ENCODE results near the gene E4F1.
"Not testable (repeated sequence)": the region's sequence is repeated elsewhere in the genome, so short reads cannot be mapped to it uniquely, and the experiment has no call there.

The E4F1 gene

DNA sequence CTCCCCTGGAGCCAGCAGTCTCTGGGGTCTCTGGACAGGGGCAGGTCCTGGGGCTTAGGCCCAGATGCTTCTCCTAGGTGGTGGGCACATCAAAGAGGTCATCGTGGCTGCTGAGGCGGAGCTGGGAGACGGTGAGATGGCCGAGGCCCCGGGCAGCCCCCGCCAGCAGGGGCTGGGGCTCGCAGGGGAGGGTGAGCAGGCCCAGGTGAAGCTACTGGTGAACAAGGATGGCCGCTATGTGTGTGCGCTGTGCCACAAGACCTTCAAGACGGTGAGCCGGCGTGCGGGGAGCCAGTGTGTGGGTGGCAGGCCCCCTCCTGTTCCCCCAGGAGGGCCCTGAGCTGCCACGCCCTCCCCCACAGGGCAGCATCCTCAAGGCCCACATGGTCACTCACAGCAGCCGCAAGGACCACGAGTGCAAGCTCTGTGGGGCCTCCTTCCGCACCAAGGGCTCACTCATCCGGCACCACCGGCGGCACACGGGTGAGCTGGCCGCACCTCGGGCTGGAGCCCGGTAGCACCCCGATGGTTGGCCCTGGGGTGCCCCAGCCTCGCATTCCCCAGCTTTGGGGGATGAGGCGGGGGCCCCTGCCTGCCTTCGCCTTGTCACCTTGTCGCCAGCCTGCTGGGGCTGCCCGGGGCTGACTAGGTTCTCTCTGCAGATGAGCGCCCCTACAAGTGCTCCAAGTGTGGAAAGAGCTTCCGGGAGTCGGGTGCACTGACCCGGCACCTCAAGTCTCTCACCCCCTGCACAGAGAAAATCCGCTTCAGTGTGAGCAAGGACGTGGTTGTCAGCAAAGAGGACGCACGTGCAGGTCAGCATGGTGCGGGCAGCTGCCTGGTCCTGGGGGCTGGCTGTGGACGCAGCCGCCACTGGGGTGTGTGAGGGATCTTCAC lies 9.0 kb downstream of the E4F1 start:
- DNase-seq = no peak

DNA sequence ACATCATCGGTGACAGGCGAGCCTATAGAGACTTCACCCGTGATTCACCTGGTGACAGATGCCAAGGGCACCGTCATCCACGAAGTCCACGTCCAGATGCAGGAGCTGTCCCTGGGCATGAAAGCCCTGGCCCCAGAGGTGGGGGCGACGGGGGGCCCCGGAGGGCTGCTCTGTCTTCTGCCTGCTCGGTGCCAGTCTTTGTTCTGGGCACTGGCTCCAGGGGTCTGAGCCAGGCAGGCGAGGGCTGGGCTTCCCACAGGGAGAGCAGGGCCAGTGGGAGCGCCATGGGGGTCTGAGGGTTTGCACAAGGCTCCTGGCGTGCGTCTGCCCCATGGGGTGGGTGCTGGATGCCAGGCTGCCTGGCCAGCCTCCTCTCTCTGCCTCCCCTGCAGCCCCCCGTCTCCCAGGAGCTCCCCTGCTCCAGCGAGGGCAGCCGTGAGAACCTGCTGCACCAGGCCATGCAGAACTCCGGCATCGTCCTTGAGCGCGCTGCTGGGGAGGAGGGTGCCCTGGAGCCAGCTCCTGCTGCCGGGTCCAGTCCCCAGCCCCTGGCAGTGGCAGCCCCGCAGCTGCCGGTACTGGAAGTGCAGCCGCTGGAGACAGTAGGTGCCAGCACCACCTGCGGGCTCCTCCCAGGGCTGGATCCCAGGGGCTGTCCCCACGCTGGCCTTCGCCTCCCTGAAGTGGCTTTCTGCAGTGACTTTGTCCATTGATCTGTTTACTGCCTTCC lies 9.8 kb downstream of the E4F1 start:
- no peak for DNase-seq

DNA sequence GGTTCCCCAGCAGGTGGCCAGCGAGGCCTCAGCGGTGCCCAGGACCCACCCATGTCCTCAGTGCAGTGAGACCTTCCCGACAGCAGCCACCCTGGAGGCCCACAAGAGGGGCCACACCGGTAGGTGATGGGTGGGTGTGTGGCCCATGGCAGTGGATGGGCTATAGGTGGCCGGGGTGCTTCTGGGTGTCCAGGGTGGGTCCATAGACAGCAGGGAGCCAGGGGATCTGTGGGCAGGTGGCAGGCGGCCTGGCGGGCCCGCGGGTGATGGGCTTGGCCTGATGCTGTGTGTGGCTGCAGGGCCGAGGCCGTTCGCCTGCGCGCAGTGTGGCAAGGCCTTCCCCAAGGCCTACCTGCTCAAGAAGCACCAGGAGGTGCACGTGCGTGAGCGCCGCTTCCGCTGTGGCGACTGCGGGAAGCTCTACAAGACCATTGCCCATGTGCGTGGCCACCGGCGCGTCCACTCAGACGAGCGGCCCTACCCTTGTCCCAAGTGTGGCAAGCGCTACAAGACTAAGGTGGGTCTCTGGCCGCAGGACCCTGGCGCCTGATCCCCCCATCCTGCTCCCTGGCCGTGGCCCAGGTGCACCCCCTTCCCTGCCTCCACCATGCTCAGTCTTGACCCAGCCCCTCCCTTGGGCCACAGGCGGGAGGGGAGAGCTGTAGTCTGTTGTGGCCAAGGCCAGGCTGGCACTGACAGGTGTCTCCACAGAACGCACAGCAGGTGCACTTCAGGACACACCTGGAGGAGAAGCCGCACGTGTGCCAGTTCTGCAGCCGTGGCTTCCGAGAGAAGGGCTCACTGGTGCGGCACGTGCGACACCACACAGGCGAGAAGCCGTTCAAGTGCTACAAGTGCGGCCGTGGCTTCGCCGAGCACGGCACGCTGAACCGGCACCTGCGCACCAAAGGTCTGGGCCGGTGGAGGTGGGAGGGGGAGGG lies 10.8 kb downstream of the E4F1 start:
- DNase-seq = no peak

DNA sequence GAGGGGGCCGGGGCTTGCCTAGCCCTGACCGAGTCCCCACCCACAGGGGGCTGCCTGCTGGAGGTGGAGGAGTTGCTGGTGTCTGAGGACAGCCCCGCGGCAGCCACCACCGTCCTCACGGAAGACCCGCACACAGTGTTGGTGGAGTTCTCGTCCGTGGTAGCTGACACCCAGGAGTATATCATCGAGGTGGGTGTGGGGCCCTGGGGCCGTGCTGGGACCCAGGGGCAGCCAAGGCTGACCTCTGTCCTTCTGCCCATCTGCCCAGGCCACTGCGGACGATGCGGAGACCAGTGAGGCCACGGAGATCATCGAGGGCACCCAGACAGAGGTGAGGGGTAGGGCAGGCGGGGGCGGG lies 11.4 kb downstream of the E4F1 start:
- no peak for DNase-seq

DNA sequence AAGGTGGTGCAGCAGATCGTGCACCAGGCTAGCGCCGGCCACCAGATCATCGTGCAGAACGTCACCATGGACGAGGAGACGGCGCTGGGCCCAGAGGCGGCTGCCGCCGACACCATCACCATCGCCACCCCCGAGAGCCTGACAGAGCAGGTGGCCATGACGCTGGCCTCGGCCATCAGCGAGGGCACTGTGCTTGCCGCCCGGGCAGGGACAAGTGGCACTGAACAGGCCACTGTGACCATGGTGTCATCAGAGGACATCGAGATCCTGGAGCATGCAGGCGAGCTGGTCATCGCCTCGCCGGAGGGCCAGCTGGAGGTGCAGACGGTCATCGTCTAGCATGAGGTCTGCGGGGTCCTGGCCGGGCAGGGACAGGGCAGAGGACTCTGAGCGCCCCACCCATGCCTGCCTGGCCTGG lies 11.9 kb downstream of the E4F1 start:
- no peak for DNase-seq

DNA sequence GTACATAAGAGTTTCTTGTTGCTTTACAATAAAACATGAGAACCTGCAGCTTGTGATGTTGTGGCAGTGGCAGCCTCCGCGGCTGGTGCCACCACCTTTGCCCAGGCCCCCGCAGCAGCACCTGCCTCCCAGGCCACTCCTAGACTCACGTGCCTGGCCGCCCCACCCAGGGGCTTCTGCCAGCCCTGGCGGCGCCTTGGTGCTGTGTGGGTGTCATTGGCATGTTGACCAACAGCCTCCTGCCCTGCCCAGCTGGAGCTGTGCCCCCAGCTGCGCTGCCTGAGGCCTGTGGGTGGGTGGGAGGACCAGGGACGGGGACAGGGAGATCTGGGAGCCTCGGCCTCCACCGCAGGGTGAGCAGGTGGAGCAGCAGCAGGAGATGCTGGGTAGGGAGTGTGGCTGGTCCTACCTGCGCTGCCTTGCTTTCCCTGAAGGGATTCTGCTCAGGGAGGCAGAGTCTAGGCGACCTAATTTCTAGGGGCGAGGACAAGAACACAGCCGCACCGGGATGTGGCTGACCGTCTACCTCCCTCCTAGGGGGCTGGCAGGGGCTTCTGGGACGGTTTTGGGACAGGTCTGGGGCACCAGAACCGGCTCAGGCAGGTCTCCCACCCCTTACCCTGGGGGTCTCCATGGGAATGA lies 12.4 kb downstream of the E4F1 start:
- DNase-seq = no peak

DNA sequence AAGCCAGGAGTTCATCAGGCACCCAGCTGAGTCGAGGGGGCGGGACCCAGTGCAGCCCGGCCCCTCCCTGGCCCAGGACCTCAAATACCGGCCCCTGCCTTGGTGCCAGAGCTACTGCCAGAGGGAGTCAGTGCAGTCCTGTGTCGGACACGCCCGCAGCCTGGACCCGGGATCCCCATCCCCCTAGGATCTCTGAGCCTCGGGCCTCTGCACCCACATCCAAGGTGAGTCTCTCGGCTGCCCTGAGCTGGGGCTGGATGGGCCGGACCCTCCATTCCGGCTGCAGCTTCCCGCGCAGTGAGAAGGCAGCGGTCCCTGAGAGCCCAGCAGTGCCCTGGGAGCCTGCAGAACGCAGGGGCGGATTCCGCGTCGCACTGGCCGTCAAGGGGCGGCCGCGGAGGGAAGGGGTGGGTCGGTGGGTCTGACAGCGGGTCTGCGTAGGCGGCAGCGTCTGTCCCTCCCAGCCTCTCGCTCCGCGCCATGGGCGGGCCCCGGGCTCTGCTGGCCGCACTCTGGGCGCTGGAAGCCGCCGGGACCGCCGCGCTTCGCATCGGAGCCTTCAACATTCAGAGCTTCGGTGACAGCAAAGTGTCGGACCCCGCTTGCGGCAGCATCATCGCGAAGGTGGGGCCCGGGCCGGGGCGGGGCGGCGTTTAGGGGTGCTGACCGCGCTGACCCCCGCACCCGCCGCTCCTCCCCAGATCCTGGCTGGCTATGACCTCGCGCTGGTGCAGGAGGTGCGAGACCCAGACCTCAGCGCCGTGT lies 13.1 kb downstream of the E4F1 start, which contains the start of gene DNASE1L2:
Gene DNASE1L2, plus strand, starts transcription at position 108 of the 765 bp plus-strand sequence. Its CDS starts 373 bp downstream, at position 481.
- no peak for DNase-seq

DNA sequence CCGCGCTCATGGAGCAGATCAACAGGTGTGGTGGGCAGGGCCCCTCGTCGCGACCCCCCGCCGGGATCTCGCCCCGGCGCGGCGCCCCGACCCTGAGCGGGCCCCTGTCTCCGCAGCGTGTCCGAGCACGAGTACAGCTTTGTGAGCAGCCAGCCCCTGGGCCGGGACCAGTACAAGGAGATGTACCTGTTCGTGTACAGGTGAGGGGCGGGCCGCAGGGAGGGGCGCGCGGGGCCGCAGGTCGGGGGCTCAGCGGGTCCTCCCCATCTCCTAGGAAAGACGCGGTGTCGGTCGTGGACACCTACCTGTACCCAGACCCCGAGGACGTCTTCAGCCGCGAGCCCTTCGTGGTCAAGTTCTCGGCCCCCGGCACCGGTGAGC lies 13.7 kb downstream of the E4F1 start:
- no peak for DNase-seq

DNA sequence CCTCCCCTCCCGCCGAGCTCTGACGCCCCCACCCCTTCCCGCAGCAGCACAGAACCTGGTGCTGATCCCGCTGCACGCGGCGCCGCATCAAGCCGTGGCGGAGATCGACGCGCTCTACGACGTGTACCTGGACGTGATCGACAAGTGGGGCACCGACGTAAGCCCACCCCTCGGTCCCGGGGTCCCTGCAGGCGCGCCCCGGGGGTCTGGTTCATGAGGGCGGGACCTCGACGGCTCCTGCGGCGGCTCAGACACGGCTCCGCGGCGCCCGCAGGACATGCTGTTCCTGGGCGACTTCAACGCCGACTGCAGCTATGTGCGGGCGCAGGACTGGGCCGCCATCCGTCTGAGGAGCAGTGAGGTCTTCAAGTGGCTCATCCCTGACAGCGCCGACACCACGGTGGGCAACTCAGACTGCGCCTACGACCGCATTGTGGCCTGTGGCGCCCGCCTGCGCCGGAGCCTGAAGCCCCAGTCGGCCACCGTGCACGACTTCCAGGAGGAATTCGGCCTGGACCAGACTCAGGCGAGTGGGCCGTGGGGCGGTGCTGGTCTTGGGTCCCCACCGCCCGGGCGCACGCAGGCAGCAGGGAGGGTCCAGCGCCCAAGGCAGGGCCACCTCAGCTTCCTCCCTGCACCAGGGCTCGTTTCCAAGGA lies 14.2 kb downstream of the E4F1 start:
- no peak for DNase-seq

DNA sequence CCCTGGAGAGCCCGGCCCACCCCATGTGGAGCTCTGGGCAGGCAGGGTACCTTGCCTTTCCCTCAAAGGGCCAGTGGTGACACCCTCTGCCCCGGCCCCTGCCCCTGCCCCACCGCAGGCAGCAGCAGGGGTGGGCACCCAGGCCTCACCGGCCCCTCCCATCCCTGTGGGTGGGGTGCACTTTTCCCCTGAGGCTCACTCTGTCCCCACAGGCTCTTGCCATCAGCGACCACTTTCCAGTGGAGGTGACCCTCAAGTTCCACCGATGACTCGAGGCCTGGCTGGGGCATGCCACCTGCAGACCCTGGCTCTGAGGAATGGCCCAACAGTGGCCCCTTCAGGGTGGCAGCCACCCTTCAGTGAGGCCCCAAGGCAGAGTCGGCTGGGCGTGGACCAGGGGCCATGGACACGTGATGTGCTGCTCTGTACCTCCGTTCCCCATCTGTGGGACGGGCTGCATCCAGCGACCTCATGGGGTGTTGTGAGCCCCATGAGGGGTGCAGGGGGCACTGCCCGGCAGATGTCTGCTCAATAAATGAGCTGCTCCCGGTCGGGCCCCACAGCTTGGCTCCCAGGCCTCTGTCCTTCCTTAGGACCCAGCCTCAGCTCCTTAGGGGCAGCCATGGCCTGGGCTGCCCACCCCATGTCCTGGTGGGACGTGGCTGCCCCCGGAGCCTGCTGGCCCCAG lies 14.9 kb downstream of the E4F1 start:
- DNase-seq = no peak

DNA sequence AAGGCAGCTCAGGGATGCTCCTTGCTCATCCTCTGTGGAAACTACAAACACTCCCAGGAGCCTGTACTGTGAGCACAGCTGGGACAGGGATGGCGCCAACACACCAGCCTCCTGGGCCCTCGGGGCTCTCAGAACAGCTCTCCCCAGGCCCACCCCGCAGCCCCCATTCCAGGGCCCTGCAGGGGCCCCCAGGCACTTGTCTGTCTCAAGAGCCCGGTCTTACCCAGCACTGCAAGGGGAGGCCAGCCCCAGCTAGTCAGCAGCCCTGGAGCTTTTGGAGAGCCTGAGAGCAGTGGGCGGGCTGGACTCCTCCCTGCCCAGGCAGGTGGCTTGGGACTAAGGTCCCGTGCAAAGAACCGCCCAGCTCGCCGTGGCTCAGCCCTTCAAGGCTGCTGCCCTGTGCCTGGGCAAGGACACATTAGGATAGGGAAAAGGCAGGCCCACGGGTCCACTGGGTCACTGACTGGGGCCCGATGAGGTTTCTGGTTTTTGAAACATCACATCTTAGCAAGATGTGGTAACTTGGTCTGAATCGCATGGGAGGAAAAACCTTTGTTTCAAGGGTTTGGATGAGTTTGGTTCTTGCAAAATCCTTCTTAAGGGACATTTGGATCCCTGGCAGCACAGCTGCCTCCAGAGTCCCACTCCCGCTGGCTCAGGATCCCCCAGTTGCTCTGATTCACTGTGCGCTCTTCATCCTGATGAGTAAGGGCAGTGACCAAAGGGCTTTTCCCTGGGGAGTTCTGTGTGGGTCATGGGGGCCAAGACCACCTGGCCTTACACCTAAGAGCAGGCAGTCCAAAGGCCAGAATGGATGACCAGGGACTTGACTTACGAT lies 15.7 kb downstream of the E4F1 start:
- DNase-seq = no peak

DNA sequence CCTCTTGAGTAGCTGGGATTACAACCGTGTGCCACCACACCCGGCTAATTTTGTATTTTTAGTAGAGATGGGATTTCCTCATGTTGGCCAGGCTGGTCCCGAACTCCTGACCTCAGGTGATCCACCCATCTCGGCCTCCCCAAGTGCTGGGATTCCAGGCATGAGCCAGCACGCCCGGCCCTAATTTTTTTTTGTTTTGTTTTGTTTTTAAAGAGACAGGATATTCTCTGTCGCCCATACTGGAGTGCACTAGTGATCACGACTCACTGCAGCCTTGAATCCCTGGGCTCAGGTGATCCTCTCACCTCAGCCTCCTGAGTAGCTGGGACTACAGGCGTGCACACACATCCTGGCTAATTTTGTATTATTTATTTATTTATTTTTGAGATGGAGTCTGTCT lies 16.9 kb downstream of the E4F1 start:
- DNase-seq = not testable (repeated sequence)

DNA sequence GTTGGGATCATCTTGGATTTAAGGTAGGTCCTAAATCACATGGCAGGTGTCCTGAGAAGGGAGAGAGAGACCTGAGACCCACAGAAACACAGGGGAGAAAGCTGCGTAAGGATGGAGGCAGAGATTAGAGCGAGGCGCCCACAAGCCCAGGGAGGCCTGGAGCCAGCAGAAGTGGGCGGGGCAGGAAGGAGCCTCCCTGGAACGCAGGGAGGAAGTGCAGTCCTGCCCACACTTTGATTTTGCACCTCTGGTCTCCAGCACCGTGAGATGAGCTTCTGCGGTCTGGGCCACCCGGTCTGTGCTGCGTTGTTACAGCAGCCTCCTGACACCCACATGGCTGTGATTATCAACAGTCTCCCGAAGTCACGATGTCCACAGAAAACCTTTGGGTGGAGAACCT lies 19.2 kb downstream of the E4F1 start:
- DNase-seq = no peak

DNA sequence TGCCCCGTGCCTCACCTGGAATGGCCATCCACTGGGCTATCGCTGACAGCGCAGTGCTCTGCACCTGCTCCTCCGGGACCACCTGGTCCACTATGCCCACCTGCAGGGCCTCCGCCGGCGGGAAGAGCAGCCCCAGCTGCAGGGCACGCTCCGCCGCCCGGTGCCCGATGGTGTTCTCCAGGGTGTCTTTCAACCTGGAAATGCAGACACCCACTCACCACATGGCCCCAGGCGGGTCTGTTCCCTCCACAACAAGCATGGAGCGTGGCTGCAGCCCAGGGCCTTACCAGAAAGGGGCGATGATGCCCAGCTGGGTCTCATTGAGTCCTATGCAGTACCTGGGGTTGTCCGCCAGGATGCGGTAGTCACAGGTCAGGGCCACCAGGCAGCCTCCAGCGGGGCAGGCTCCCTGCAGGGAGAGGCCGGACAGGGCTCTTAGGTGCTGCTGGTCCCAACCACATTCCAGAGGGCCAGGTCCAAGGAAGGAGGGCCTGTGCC lies 19.7 kb downstream of the E4F1 start:
- DNase-seq = no peak

DNA sequence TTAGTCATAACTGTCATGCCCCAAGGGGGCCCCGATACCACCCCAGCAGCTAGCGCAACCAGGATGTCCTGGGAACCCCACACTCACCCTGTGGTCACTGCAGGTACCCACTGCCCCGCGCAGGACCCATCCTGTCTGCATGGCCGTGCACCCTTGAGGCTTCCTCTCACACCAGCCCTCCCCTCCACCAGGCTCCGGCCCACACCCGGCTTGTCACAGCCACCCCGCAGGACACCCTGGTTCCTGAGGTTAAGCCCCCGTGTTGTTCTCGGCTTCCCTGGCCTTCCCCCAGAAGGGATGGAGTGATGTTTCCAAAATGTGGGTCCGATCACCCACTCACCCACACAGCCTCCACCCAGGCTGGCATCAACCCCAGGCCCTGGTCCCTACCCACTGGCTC lies 20.4 kb downstream of the E4F1 start:
- no peak for DNase-seq

DNA sequence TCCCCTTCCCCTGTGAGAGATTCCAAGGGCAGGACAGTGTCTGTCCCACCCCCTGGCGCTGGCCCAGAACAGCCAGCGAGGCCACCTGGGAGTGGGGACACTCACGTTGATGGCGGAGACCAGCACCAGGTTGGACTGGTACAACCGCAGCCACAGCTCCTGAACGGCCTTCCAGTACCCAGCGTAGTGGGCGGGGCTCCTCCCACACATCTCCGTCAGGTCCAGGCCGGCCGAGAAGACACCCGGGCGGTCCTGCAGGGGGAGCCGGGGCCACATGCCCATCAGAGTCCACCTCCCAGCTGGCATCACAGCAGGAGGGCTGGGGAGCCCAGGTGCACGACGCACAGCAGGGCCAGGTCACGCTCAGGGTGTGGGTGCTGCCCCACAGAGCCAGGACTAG lies 20.9 kb downstream of the E4F1 start:
- DNase-seq = peak; percentile 7

DNA sequence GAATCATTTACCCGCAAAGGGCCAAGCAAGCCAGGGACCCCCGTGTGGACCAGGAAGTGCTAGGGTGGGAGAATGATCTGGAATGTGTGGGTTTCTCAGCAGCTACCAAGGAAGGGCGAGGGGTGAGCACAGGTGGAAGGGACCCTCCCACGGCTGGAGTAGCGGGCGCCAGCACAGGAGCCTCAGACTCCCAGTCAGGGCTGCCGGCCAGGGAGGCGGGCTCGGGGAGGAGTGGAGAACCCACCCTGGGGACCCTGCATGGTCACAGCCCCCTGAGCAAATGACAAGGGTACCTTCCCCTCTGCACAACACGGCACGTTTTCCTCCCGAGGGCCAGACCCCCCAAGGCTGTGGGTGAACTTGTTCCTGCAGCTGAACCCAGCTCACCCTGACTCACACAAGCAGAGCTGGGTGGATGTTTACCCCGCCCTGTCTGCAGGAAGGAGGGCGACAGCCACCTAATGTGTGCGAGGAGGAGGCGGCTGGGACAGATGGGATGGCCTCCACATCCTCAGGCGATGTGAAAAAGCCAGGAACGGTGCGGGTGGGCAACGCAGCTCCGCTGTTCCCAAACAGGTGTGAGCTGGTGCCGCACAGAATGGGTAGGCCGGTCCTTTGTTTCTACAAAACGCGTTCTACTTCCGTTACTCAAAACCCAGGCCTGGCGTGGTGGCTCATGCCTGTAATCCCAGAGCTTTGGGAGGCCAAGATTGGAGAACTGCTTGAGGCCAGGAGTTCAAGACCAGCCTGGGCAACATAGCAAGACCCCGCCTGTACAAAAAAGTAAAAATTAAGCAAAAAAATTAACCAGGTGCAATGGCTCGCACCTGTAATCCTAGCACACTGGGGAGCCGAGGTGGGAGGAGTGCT lies 21.8 kb downstream of the E4F1 start:
- no peak for DNase-seq

DNA sequence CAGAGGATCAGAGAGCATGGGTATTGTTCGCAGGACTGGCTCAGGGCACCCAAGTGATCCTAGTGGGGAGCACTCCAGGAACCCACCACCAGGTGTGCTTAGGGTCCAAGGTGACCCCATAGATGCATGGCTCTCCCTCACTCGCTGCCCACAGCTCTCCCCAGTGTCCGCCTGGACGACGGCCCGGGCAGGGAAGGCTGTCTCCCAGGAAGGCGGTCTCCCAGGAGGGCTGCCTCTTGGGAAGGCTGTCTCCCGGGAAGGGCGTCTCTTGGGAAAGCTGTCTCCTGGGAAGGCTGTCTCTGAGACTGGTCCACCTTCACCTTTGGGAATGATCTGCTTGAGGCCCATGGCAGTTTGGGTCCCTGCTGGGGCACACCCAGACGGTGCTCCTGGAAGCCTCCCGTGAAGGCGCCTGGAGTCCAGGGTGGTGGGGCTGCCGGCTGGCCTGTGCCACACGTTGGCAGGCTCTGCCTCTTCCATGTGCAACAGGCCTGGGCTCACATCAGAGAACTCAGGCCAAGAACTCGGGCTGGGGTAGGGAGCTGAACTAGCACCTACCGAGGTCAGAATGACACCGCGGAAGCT lies 23.0 kb downstream of the E4F1 start:
- DNase-seq = no peak
